NCI-H1417 treated with DMSO at 0.1 percent for 48 hours (cell line): ENCODE measurements around the gene TBC1D3H.
"Not testable (repeated sequence)": the region's sequence is repeated elsewhere in the genome, so short reads cannot be mapped to it uniquely, and the experiment has no call there.

ENCODE experiments used
- DNase-seq: peaks from one replicate; lab custom pipeline; 2025; lab: John Stamatoyannopoulos, UW

Gene TBC1D3H

DNA sequence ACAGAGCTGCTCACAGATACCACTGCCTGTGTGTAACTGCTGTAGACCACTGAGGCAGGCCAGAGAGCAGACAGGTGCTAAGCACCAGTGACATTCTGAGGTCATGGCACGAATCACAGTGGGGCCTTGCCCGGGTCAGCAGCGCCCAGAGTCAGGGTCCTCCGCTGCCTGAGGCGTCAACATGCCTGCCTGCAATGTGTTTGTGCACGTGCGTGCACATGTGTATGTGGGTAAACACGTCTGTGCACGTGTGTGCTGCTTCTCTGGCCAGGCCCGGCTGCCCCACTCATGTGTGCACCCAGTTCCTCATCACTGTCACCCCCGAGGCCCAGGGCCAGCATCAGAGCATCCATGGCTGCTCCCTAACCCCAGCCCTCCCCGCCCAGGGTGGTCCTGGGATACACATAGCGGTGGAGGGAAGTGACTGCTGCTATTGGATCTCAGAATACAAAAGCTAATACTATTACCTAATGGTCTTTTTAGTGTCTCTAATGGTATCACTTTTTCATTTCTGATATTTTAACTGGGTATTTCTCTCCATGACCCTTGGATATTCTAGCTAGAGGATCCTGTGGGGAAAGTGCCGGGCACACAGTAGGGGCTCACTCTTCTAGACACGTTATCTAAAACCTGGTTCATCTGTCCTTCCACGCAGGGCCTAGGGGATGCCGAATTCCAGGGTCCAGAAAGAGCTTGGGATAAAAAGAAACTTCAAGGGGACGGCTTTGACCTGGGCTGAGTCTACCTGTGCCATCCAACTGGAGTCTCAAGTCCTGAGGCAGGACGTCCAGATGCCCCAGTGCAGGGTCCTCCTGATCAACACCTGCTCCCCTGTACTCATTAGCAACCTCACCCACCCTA lies at the start of gene TBC1D3H:
Gene TBC1D3H (minus strand): TSS at position 51 of the 861 bp plus-strand sequence. CDS start 1,540 bp downstream, outside the sequence.
- not testable (repeated sequence) for DNase-seq

GRCh38 chr17:36428891-36429290 lies 40.7 kb upstream of the TBC1D3H start:
- DNase-seq = not testable (repeated sequence)

DNA sequence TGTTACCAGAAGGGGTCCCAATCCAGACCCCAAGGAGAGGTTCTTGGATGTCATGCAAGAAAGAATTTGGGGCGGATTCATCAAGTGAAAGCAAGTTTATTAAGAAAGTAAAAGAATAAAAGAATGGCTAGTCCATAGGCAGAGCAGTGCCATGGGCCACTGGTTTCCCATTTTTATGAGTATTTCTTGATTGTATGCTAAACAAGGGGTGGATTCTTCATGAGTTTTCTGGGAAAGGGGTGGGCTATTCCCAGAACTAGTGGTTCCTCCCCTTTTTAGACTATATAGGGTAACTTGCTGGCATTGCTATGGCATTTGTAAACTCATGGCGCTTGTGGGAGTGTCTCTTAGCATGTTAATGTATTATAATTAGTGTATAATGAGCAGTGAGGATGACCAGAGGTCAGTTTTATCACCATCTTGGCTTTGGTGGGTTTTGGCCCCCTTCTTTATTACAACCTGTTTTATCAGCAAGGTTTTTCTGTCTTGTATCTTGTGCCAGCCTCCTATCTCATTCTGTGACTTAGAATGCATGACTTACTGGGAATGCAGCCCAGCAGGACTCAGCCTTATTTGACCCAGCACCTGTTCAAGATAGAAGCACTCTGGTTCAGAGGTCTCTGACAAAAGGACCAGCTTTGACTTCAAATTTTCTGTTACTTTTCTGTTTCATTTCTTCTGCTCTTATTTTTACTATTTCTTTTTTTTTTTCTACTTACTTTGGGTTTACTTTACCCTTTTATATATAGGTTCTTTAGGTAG lies 27.1 kb upstream of the TBC1D3H start:
- not testable (repeated sequence) for DNase-seq

DNA sequence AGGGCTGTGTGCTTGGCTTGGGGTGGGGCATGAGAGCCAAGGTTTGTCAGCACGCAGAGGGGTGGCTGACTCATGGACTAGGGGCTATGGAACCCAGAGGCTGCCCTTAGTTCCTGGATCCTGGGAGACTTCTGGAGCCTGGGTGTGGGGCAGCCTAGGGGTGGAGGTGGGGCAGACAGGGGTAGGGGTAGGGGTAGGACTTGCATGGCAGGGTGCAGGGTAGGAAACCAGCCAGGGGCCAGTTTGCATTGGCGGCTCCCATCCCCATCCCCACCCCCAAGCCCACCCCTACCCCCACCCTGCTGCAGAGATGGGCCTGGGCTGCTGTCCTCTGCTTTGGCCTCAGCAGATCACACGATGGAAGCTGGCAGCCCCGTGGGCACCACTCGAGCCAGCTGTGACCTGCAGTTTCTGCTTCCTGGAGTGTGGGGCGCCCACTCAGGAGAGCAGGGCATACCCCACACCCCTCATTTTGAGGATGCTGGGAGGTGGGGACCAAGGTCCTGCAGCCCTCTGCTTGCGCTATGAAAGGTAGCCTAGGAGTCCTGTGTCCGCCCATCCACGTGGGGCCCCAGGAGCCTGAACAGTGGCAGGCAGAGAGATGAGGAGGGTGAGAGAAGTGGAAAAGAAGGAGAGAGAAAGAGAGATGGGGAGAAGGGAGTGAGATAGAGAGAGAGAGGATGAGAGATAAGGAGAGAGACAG lies 2.9 kb upstream of the TBC1D3H start:
- DNase-seq = not testable (repeated sequence)

DNA sequence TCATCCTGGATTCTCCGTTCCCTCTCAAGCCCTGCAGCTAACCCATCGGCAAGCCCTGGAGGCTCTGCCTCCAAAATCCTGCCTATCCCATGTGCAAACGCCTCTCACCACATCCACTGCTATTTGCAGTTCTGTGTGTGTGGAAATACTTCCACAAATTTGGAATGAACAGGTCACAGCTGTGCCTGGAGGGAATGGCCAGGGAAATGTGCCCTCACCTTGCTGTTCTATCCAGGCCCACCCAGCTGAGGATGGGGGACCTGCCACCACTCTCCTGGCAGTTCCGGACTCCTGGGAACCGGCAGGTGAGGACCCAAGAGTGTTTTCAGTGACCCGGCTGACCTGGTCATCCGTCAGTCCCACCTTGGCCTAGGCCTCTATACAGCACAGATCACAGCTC lies 12.3 kb downstream of the TBC1D3H start:
- not testable (repeated sequence) for DNase-seq

GRCh38 chr17:36362496-36362895 lies 25.7 kb downstream of the TBC1D3H start:
- not testable (repeated sequence) for DNase-seq
